HT1080 (cell line): ENCODE measurements around the gene DMRTC2. TPM values are rescaled to one million over a fixed set of nuclear protein-coding genes. Genes with fewer than 3 reads are reported as not detected.
"Not testable (repeated sequence)": the region's sequence is repeated elsewhere in the genome, so short reads cannot be mapped to it uniquely, and the experiment has no call there.

ENCODE experiments used
- DNase-seq: peaks from one replicate; pipeline ENCODE4 v3.0.0-alpha.2; 2015; ENCODE audit warnings: low read depth
- total RNA-seq: library from RNA; depleted of rRNA; stranded (reverse); fragments of >200 nt; shearing (Covaris generic); gene quantifications from 2 replicates; pipeline ENCODE4 v1.2.3, GENCODE V29; 2014

DMRTC2 gene
- total RNA-seq, 1 experiment from 2014 or later = not detected

DNA sequence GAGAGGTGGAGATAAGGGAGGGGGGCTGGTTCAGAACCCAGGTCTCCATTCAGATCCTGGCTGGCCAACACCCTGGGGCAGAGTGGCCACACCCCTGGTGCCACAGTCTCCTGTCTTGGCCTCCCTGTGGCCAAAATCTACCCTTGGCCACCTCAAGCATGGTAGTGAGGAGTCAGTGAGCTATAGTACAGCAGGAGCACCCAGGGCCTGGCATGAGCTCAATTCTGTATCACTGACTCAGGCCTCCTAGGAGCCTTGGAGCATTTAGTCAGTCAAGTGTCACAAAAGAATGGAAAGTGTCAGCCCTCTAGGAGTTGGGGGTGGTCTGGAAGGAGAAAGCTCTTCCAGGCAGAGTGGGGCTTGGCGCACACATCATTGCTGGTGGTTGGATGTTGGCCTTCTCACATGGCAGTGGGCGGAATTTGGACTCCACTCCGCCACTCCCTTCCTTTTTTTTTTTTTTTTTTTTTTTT lies 25.6 kb downstream of the DMRTC2 start:
- DNase-seq = peak; percentile 67

DNA sequence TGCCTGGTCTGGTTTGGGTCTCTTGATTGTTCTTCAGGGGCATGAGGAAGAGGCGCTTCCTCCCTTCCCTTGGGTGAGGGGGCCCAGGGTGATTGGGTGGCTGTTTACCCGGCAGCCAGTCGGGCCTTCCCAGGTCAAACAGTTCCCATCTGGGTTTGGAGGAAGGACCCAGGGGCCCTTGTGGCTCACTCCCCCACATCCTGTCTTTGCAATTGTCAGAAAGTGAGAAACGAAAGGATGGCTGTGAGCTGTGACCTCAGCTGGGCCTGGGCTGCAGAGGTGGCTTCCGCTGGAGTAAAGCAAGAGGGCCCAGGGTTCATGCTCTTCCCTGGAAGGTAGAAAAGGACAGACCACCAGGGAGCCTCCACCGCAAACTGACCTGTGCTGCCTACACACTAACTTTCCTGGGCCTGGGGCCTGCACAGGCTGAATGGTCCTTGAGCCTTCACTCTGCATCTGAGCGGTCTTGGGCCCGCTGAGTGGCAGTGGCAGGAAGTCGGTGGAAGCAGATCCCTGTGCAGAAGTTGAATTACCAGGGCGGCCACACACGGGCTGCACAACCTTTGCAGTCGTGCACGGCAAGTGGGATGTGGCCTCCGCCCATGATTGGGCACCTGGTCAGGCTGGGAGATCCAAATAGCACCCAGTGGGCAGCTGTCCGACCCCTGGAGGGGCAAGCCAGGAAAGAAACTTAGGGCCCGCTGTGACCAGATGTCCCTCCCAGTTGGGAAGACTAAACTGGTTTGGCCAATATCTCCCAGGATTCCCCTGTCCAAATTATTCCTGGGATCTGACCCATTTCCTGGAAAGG lies 26.9 kb downstream of the DMRTC2 start:
- no peak for DNase-seq

DNA sequence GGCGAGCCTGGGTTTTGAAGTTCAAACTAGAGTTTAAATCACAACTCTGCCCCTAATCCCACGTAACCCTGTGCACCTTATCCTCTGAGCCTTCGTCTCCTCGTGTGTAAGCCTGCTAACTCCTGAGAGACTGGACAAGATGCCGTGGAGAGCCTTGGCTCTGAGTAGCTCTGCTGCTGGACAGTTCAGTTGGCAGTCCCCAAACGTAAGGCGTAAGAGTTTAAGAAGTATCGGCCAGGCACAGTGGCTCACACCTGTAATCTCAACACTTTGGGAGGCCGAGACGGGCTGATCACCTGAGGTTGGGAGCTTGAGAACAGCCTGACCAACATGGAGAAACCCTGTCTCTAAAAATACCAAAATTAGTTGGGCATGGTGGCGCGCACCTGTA lies 27.5 kb downstream of the DMRTC2 start:
- no peak for DNase-seq

DNA sequence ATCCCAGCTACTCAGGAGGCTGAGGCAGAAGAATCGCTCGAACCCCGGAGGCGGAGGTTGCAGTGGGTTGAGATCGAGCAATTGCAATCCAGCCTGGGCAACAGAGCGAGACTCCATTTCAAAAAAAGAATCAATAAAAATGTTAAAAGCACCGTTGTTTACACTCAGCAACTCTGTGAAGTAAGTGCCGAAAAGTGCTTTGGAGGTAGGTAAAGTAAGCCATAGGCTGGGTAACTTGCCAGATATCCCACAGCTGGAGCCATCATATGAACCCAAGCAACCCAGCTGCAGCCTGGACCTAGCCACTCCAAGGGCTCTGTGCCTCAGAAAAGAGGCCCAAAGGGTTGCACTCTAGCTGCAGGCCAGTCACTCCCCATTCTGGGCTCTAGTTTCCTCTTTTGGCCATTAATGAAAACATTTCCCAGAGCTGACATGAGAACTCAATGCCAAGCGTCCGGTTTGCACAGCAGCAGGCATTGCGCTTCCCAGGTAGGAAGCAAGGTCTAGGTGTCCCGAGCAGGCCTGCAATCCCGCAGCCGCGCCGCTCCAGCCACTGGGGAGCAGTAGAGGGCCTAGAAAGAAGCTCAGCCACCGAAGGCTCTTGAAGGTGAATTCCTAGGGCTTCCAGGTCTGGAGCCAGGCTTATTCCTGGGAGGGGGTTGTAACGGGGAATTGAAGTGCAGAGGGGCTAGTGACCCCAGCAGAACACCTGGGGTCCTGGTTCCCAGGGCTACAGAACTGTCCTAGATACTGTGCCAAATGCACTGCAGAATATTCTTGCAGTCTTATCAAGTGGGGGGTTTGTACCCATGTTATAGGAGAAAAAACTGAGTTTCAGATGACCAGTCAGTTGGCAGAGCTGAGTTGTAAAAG lies 28.2 kb downstream of the DMRTC2 start:
- peak; percentile 82 for DNase-seq

DNA sequence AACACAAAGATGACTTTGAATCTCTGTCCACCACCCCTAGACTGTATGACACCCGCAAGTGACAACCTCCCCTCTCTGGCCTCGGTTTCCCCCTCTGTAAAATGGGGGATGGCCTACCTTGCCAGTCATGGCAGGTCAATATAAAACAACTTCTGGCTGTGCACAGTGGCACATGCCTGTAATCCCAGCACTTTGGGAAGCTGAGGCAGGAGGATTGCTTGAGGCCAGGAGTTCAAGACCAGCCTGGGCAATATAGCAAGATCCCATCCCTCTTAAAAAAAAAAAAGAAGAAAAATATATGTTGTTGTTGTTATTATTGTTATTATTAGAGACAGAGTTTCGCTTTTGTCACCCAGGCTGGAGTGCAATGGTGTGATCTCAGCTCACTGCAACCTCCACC lies 31.1 kb downstream of the DMRTC2 start:
- DNase-seq = not testable (repeated sequence)

DNA sequence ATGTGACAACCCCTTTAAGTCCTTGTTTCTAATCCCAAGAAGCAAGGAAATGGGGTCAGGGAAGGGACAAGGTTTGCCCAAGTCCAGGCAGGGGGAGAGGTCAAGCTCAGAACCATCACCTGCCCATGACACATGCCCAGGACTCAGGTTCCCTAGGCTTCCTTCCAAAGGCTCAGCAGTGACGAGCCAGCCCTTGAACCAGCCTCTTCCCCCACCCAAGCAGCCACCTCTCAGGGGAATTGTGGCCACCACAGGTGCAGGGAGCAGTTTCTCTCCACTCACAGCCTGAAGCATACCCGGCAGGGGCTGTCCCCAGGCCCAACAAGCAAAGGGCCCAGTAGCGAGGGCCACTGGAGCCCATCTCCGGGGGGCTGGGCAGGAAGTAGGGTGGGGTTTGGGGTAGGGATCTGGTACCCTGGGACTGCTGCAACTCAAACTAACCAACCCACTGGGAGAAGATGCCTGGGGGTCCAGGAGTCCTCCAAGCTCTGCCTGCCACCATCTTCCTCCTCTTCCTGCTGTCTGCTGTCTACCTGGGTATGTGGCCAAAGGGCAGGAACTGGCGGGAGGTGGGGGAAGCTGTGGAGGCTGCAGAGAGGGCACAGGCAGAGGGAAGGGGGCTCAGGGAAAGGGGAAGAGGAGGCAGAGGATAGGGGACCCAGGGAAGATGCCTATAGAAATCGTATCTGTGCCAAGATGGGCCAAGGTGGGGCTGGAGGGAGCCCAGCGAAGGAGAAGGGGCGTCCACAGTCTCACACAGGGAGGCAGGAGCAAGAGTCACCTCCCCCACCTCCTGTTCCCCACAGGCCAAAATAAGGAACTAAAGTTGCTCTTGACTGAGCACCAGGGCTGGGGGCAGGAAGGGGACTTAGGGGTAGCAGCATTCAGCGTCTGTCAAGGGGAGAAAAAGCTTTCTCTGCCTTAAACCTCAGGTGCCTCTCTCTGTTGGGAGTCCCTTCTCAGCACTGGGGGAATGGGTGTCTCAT lies 32.3 kb downstream of the DMRTC2 start, which contains the start of gene CD79A:
TSS of gene CD79A (plus strand) at position 433 of the 986 bp plus-strand sequence. CDS start at position 459, 26 bp downstream.
- no peak for DNase-seq

DNA sequence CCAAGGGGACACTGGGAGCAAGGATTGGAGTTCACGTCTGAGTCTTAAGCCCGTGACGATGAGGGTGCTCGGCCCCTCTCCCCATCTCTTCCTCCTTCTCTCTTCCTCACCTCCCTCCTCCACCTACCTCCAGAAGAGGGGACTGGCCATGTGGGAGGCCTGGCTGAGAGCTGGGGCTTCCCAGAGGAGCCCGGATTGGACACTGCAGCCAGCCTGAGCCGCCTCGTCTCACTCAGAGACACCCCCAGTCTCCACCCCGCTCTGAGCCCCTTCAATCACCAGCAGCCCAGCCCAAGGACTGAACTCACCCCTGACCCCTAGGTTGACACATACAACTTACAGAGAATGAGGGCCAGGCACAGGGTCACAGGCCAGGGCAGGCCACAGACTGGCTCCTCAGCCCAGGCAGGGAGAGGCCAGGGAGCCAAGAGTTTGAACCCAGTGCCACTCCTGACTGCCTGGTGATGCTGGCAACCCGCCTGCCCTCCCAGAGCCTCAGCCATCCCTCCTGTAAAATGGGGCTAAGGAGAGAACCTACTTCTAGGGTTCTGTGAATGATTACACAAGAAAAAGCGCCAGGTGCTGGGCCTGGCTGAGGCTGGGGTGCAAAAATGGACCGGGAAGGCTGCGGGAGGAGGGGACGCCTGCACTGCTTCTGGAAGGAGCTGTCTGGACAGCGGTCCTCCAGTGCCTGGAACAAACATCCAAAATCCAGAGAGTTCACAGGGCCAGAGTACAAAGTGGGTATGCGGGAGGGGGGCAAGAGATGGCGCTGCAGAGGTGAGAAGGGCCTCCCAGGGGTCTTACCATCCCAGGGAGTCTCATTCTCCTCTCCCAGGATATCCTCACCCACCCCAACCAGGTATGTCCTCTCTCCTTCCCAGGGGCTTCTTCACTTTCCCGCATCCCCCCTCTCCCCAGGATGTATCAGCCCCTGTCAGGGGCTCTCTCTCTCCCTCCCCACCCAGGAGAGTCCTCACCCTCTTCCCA lies 33.4 kb downstream of the DMRTC2 start:
- no peak for DNase-seq

DNA sequence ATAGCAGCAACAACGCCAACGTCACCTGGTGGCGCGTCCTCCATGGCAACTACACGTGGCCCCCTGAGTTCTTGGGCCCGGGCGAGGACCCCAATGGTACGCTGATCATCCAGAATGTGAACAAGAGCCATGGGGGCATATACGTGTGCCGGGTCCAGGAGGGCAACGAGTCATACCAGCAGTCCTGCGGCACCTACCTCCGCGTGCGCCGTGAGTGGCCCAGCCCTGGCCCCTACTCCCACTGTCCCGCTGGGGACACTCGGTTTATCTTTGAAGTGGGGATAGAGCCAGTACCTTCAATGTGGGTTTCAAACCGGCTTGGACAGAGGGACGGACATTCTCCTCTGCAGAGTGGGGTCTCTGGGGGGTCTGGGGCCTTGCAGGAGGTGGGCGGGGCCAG lies 34.2 kb downstream of the DMRTC2 start:
- no peak for DNase-seq

DNA sequence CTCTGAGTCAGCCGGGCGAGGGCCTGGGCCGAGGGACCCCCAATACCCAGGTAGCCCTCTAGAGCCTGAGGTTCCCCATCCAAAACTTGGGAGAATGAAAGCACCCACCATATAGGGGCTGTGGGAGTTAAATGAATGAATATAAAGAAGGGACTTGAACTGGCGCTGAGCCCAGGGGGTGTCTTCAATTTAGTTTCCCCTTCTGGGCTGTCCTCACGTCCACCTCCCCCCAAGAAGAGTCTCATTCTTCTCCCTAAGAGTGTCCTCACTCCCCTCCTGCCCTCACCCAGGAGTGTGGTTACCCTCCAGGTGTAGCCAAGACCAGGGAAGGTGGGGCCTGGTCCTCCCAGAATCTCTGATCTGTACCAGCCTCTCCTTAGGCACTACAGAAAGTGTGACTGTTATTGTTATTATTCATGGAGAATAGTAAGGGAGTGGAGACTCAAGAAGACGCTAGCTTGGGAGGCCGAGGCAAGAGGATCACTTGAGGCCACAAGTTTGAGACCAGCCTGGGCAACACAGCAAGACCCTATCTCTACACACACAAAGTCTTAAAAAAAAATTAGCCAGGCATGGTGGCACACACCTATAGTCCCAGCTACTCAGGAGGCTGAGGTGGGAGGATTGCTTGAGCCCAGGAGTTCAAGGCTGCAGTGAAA lies 35.0 kb downstream of the DMRTC2 start:
- no peak for DNase-seq

DNA sequence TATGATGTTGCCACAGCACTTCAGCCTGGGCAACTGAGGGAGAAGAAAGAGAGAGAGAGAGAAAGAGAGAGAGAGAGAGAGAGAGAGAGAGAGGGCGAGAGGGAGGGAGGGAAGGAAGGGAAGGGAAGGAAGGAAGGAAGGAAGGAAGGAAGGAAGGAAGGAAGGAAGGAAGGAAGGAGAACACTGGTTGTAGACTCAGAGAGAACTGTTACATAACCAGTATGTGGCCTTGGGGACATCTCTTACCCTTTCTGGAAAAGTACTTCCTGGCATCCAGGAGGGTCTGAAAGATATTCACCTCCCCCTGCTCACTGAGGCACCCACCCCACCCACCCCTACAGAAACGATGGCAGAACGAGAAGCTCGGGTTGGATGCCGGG lies 35.5 kb downstream of the DMRTC2 start:
- DNase-seq = no peak

DNA sequence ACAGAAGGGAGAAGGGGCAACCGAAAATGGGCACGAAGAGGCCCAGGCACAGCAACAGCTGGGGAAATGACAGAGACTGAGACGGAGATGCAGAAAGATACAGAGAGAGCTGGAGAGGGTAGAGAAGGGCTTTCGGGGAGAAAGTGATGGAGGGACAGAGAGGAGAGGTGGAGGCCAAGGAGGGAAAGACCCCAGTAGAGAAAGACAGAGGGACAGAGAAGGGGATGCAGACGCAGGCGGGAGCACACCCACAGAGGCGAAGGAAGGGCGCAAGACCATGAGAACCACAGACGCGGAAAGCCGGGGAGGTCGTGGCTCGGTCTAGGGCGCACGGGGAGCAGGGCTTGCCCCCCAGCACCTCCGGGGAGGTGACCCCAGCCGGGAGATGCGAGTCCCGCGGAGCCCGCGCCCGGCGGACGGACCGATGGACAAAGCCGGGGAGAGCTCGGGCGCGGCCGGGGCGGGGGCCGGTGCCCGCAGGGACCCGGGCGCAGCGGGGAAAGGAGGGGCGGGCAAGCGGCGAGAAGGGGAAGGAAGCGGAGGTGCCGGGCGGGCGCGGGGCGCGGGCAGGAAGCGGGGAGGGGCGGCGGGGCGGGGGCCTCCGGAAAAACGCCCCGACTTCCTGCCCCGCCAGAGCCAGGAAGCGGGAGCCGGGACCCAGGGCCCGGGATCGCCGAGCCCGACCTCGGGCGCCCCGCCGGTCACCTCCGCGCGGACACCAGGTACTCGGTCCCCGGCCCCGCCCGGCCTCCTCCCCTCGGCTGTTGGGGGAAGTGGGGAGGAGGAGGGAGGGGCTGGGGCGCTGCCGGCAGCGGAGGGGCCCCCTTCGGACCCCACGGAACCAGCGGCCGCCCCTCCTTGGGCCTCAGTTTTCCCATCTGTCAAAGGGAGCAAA lies 38.0 kb downstream of the DMRTC2 start, which contains the start of gene ARHGEF1:
TSS of gene ARHGEF1 (plus strand) at position 617 of the 895 bp plus-strand sequence. CDS start 4,899 bp downstream, outside the sequence.
- no peak for DNase-seq

DNA sequence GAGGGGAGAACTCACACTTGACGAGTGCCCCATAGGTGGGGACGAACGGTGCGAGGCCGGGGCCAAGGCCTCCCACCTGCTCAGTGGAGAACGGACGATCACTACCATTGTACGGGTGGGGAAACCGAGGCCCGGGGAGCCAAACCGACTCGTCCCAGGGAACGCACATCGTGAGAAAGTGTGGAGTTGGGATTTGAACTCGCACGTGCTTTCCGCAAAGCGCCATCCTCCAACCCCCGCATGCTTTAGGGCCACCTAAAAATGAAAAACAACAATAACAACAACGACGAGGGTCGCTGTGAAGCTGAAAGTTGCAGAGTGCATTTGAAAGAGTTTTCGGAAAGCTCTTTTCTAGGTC lies 38.6 kb downstream of the DMRTC2 start:
- DNase-seq = no peak

DNA sequence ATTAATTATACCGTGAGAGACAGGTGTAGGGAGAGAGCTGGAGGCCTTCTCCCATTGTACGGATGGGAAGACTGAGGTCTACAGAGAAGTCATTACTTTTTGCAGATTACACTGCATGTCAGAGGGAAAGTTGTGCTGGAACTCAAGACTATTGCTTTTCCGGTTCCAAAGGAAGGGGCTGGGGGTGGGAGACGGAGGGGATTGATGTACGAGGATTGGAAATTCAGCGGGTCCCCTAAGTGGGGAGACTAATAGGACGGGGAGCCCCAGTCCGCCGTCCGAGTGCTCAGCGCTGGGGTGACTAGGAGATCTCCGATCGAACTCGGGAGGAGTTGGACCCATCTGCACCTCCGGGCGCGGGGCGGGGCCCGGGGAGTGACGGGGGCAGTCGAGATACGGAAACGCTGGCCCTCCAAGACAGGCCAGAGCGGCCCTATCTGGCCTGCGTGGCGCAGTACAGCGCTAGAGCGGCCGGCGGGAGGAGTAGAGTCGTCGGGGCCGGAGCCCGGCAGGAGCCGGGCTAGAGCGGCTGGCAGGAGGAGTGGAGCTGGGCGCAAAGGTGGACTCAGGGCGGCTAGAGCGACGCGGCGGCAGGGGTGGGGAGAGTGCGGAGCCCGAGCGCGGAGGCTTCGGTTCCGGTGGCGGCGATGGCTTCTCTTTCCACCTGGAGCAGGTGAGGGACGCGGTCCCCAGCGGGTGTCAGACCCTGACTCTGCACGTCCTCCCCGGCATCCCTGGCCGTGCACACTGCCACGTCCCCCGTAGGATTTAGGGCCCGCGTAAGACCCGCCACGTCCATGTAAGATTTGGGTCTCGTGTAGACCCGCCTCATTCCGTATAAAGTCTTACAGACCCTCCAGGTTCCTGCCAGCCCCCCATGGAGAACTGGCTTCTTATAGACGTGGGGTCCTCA lies 39.2 kb downstream of the DMRTC2 start:
- peak; percentile 97 for DNase-seq

DNA sequence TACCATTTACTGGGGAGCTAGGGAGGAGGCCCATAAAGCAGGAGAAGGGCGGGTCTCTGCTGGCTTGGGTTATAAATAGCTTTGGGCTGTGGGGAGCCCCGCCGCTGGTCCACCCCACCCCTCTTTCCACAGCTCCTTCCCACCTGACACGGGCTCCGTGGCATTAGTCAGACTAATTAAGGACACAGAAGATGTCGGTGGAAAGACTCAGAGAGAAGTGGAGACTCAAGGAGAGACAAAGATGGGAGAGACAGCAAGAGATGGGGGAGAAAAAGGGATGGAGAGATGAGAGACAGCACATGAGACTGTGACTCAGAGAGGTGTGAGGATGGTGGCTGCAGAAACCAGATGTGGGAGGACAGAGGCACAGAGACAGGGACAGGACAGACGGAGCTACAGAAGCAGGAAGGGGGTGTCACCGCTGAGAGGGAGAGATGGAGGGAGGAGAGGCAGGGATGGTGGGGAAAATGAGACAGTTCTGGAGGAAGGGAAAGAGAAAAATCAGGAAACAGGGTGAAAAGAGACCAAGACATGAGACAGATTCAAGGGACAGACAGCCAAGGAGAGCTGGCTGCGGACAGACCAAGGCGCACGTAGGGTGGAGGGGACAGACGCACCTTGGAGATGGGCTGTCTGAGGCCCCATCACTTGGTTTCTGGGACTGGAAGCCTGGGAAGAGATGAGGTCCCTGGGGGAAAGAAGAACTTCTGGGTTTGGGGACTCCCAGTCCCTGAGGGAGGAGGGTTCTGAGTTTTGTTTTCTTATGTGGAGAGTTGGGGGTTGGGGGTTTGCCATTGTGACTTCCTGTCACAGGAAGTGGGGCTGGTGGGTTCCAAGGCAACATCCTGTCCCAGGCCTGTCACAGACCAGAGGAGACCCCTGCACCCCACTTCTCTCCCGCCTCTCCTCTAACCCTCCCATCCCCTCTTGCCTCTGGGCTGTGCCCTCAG lies 42.2 kb downstream of the DMRTC2 start:
- peak; percentile 60 for DNase-seq

DNA sequence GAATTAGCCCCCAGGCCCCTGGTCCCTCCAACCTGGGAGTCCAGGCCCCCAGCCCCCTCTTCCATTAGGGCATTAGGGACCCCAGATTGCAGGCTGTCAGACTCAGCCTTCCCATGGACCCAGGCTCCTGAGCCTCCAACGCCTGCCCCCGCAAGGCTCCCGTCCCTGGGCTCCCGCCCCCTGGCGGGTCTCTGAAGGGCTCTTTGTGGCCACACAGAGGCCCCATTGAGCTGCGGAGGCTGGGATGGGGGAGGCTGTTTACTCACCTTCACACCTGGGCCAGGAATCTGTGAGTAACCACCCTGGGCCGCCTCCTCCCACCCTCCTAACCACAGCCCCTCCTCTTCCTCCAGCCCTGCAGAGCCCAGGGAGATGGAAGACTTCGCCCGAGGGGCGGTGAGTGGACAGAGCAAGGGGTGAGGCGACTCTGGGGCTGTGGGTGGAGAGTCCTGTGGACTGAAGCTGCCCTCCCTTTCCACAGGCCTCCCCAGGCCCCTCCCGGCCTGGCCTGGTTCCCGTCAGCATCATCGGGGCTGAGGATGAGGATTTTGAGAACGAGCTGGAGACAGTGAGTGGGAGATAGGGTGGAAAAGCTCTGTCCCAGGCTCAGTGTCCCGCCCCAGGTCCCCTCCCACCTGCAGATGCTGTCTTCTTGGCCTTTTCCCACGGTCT lies 43.0 kb downstream of the DMRTC2 start:
- DNase-seq = peak; percentile 96
